K562 (cell line): ENCODE data around the gene SBK3. TPM values are rescaled to one million over a fixed set of nuclear protein-coding genes. Genes with fewer than 3 reads are reported as not detected.

Experiments
- ATAC-seq: fragments of 200-7000 bp; cut with Tn5 transposase; 3 replicates; pipeline ENCODE4 v1.9.1; 2020; ENCODE audit warnings: moderate library complexity
- BruUV-seq: library from RNA; stranded (reverse); fragments of 400-500 nt; replicated peaks from 2 replicates; lab custom pipeline; 2021; lab: Mats Ljungman, UMichigan
- CTCF ChIA-PET: fragments of 300-600 bp; formaldehyde crosslinking; extraction: SDS; loops from one replicate; lab custom pipeline; 2021; ENCODE audit warnings: low intra/inter-chr PET ratio; lab: Yijun Ruan, JAX
- POLR2A ChIA-PET: fragments of 300-600, 350-650 bp; sonication (Branson Sonifier 250); formaldehyde crosslinking; extraction: SDS; loops from one replicate; lab custom pipeline; 2021; ENCODE audit warnings: antibody characterized with exemption, inconsistent platforms; lab: Yijun Ruan, JAX
- DNase-seq, 4 experiments: peaks; one replicate each; pipeline versions ENCODE4 v3.0.0 to v3.0.0-alpha.2; 2011 to 2018; ENCODE audit warnings: low spot score in 3 of 4, mixed read lengths in 3 of 4; ENCODE audit errors: extremely low read depth in 1 of 4
- FAIRE-seq: peaks from 2 replicates; lab custom pipeline; 2011; peaks lifted over from hg19 to GRCh38; lab: Jason Lieb, UNC
- H2AFZ ChIP-seq: 2 replicates; pipeline ENCODE4 v1.6.0; 2011; ENCODE audit warnings: low read depth, low read length, control low read depth, inconsistent platforms
- H3K27ac ChIP-seq: fragments of 200-600 bp; 3 replicates; pipeline ENCODE4 v1.8.0; 2011; ENCODE audit warnings: low read depth, mild to moderate bottlenecking, control low read depth, inconsistent platforms, low read length, moderate library complexity, mixed read lengths; ENCODE audit errors: extremely low read depth
- H3K27me3 ChIP-seq, 2 experiments: fragments of 300-600 bp in 1 of 2; 2 replicates in 1 of 2; 3 replicates in 1 of 2; pipeline versions ENCODE4 v1.6.0 to v1.8.0; 2011; ENCODE audit warnings: inconsistent platforms in 2 of 2, low read length in 2 of 2, mild to moderate bottlenecking in 1 of 2, mixed read lengths in 1 of 2, moderate library complexity in 1 of 2; ENCODE audit not compliant: control insufficient read depth in 2 of 2, insufficient read depth in 2 of 2
- H3K36me3 ChIP-seq: fragments of 300-600 bp; 3 replicates; pipeline ENCODE4 v1.8.0; 2011; ENCODE audit warnings: mild to moderate bottlenecking, low read length, inconsistent platforms; ENCODE audit not compliant: control insufficient read depth, insufficient read depth
- H3K4me1 ChIP-seq, 2 experiments: fragments of 200-600 bp in 1 of 2; replicated peaks in 1 of 2; 2 replicates in 1 of 2; 3 replicates in 1 of 2; pipeline versions ENCODE4 v1.5.1 to v1.8.0; 2011; ENCODE audit warnings: inconsistent platforms in 2 of 2, low read length in 2 of 2, mild to moderate bottlenecking in 1 of 2, mixed read lengths in 1 of 2, moderate library complexity in 1 of 2; ENCODE audit not compliant: control insufficient read depth in 2 of 2, insufficient read depth in 2 of 2
- H3K4me2 ChIP-seq: 2 replicates; pipeline ENCODE4 v1.6.1; 2011; ENCODE audit warnings: low read length, control low read depth, inconsistent platforms, mixed read lengths; ENCODE audit not compliant: insufficient read depth
- H3K4me3 ChIP-seq: fragments of 200-600 bp; sonication (generic), shearing (Covaris generic); 2 replicates; pipeline ENCODE4 v1.5.1; 2016; ENCODE audit warnings: control low read depth, inconsistent platforms
- H3K79me2 ChIP-seq: fragments of 200-600 bp; 3 replicates; pipeline ENCODE4 v1.8.0; 2011; ENCODE audit warnings: low read length, inconsistent platforms; ENCODE audit not compliant: control insufficient read depth, insufficient read depth
- H3K9ac ChIP-seq, 2 experiments: 2 replicates each; pipeline versions ENCODE4 v1.6.0 to v1.6.1; 2011; ENCODE audit warnings: low read depth in 2 of 2, low read length in 2 of 2, control low read depth in 1 of 2, inconsistent platforms in 1 of 2, mild to moderate bottlenecking in 1 of 2, mixed read lengths in 1 of 2; ENCODE audit not compliant: insufficient read depth in 1 of 2
- H3K9me1 ChIP-seq: one replicate; pipeline ENCODE4 v1.6.0; 2011; ENCODE audit warnings: inconsistent platforms, mild to moderate bottlenecking, low read length, moderate library complexity; ENCODE audit not compliant: control insufficient read depth, insufficient read depth
- H3K9me3 ChIP-seq: replicated peaks from 2 replicates; pipeline ENCODE4 v1.5.1; 2011; ENCODE audit warnings: low read depth, low read length, inconsistent platforms; ENCODE audit not compliant: control insufficient read depth, insufficient read depth
- H4K20me1 ChIP-seq: replicated peaks from 2 replicates; pipeline ENCODE4 v1.6.1; 2011; ENCODE audit warnings: low read length, inconsistent platforms, mixed read lengths; ENCODE audit not compliant: control insufficient read depth, insufficient read depth
- ARID2 ChIP-seq: fragments of 450-650 bp; IDR thresholded peaks from 2 replicates; pipeline ENCODE4 v1.6.1; 2017; ENCODE audit warnings: antibody characterized with exemption, mild to moderate bottlenecking
- BDP1 ChIP-seq: IDR thresholded peaks from 3 replicates; pipeline ENCODE4 v1.6.1; 2011; ENCODE audit not compliant: insufficient read length, insufficient read depth
- BHLHE40 ChIP-seq: IDR thresholded peaks from 2 replicates; pipeline ENCODE4 v1.6.1; 2011; ENCODE audit warnings: low read length, improper control_type of control experiment
- CBFA2T3 ChIP-seq: fragments of 450-650 bp; IDR thresholded peaks from 2 replicates; pipeline ENCODE4 v1.6.1; 2017
- GABPB1 ChIP-seq: sonication (generic); formaldehyde crosslinking; IDR thresholded peaks from 2 replicates; pipeline ENCODE4 v1.8.0; 2022; ENCODE audit warnings: mild to moderate bottlenecking, missing genetic modification reagents
- HEY1 ChIP-seq: fragments of 250-450 bp; sonication (Bioruptor Pico); IDR thresholded peaks from 2 replicates; pipeline ENCODE4 v1.5.0; 2020; ENCODE audit warnings: mild to moderate bottlenecking, moderate library complexity, borderline replicate concordance
- JUND ChIP-seq, 2 experiments: IDR thresholded peaks; 2 replicates in 1 of 2; 3 replicates in 1 of 2; pipeline ENCODE4 v1.6.1; 2011; ENCODE audit warnings: borderline replicate concordance in 2 of 2, low read depth in 2 of 2, low read length in 2 of 2, improper control_type of control experiment in 1 of 2, missing biosample characterization in 1 of 2, missing genetic modification characterization in 1 of 2, missing genetic modification reagents in 1 of 2
- KDM1A ChIP-seq, 2 experiments: fragments of 450-650 bp; IDR thresholded peaks; 2 replicates each; pipeline ENCODE4 v1.6.1; 2016; ENCODE audit warnings: mild to moderate bottlenecking in 2 of 2
- MIER1 ChIP-seq: fragments of 450-650 bp; IDR thresholded peaks from 2 replicates; pipeline ENCODE4 v1.6.1; 2016; ENCODE audit warnings: antibody characterized with exemption, mild to moderate bottlenecking, low read depth
- NCOR1 ChIP-seq: fragments of 450-650 bp; IDR thresholded peaks from 2 replicates; pipeline ENCODE4 v1.6.1; 2016; ENCODE audit warnings: mild to moderate bottlenecking, moderate library complexity
- NR2C2 ChIP-seq, 2 experiments: fragments of 200-800 bp in 1 of 2; sonication (Bioruptor generic) in 1 of 2; sonication (generic) in 1 of 2; formaldehyde crosslinking in 1 of 2; IDR thresholded peaks; 2 replicates each; pipeline versions ENCODE4 v1.6.1 to v1.8.0; 2016 to 2022; ENCODE audit warnings: mild to moderate bottlenecking in 1 of 2, missing compliant biosample characterization in 1 of 2, missing genetic modification characterization in 1 of 2, missing genetic modification reagents in 1 of 2
- POLR2G ChIP-seq: fragments of 200-400 bp; formaldehyde crosslinking; IDR thresholded peaks from 2 replicates; pipeline ENCODE4 v1.6.1; 2017; ENCODE audit warnings: low read depth, mild to moderate bottlenecking, antibody characterized with exemption, low read length, moderate library complexity
- ZBTB7A ChIP-seq: IDR thresholded peaks from 2 replicates; pipeline ENCODE4 v1.6.1; 2011; ENCODE audit warnings: low read depth, mild to moderate bottlenecking, low read length, moderate library complexity, borderline replicate concordance; ENCODE audit not compliant: control insufficient read depth
- ZNF311 ChIP-seq: fragments of 250-450 bp; sonication (Bioruptor Pico); IDR thresholded peaks from 2 replicates; pipeline ENCODE4 v1.4.0; 2020; ENCODE audit warnings: mild to moderate bottlenecking, moderate library complexity
- WGBS: fragments of 100-300 bp; shearing (Covaris generic); methylation state at CpG from one replicate; pipeline ENCODE4 v1.1.6; 2016; ENCODE audit warnings: low coverage, mixed read lengths; ENCODE audit not compliant: insufficient coverage; ENCODE audit errors: missing lambda C conversion rate; 5-methylcytosine and 5-hydroxymethylcytosine counted together
- in situ Hi-C: fragments of 300-500 bp; cut with MboI; formaldehyde crosslinking; loops from 4 replicates; pipeline ENCODE4 v1.15.0; 2018; ENCODE audit warnings: inconsistent platforms, mixed read lengths
- intact Hi-C: fragments of 100-400 bp; cut with micrococcal nuclease; formaldehyde crosslinking; loops from 2 replicates; pipeline ENCODE4 v1.14.2; 2022
- polyA plus RNA-seq, 8 experiments: library from polyadenylated mRNA; depleted of rRNA in 4 of 8; stranded (reverse) in 5 of 8; unstranded in 3 of 8; fragments of >200 nt; fragmentation: Nextera tagmentation in 2 of 8; fragmentation: Illumina TruSeq in 1 of 8; extraction: Ambion mirVana in 2 of 8; extraction: Trizol in 1 of 8; gene quantifications; 2 replicates each; pipeline versions ENCODE4 v1.2.1 to v1.2.3, GENCODE V29; 2011 to 2014; ENCODE audit warnings: inconsistent platforms in 1 of 8, missing spikeins in 1 of 8
- total RNA-seq, 7 experiments: library from RNA; depleted of rRNA in 6 of 7; stranded (reverse); fragments of >200 nt in 6 of 7; fragmentation: Illumina TruSeq in 2 of 7; extraction: Trizol in 2 of 7; gene quantifications; 2 replicates each; pipeline versions ENCODE4 v1.2.1 to v1.2.3, GENCODE V29; 2011 to 2021; ENCODE audit warnings: low replicate concordance in 1 of 7
- TF ChIP-seq, protein P1 (sequence below), 2 experiments: fragments of 200-800 bp in 1 of 2; sonication (Bioruptor generic) in 1 of 2; sonication (generic) in 1 of 2; formaldehyde crosslinking in 1 of 2; IDR thresholded peaks in 1 of 2; conservative IDR thresholded peaks in 1 of 2; 2 replicates each; pipeline versions ENCODE4 v1.5.0 to v1.6.1; 2016 to 2020; ENCODE audit warnings: missing compliant biosample characterization in 1 of 2, missing genetic modification characterization in 1 of 2, missing genetic modification reagents in 1 of 2
- TF ChIP-seq, protein P2 (sequence below): fragments of 200-800 bp; sonication (Bioruptor generic); IDR thresholded peaks from 2 replicates; pipeline ENCODE4 v1.6.1; 2017; ENCODE audit warnings: missing genetic modification characterization, missing compliant biosample characterization

SBK3 gene
- total and polyA plus RNA-seq, 9 of the 15 experiments (the other 6 are each of a cell fraction or from before 2014, with no cell fraction given) = 0.11 to 0.43 (median 0.13) TPM; not detected in 6

DNA sequence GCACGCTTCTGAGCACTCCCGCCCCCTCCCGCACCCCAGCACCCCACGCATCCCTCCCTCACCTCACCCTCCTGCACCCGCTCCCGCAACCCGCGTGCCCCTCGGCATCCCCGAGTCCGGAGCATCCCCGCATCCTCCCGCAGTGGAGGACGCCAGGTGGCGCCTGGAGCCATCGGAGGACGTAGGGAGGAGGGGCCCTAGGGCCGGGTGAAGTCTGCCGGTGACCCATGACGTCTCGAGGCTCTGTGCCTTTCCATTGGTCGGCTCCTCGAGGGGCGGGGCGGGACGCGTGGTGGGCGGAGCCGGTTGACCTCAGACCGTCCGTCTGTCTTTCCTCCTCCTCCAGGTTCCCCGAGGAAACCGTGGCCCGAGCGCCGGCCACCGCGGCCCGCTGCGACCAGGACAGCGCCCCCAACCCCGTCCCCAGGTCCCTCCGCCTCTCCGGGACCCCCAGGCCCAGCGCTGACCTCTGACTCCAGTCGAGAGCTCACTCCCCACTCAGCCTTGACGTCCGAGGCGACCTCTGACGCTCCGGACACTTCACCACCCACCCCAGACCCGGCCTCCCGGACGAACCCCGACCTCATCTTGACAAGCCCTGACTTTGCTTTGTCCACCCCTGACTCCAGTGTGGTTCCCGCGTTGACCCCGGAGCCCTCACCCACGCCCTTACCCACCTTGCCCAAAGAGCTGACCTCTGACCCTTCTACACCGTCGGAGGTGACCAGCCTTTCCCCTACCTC lies 28.3 kb downstream of the SBK3 start (continued):
- TF ChIP-seq, protein P1, sequence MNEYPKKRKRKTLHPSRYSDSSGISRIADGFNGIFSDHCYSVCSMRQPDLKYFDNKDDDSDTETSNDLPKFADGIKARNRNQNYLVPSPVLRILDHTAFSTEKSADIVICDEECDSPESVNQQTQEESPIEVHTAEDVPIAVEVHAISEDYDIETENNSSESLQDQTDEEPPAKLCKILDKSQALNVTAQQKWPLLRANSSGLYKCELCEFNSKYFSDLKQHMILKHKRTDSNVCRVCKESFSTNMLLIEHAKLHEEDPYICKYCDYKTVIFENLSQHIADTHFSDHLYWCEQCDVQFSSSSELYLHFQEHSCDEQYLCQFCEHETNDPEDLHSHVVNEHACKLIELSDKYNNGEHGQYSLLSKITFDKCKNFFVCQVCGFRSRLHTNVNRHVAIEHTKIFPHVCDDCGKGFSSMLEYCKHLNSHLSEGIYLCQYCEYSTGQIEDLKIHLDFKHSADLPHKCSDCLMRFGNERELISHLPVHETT (CRISPR knock-in tag; conservative IDR thresholded peaks at IDR 0.05 in 1 of 2, IDR thresholded peaks at IDR 0.05 in 1 of 2) = 0 out of 4 replicates have a peak, but pooled peaks of 1 of the 2 experiments have one; percentile 22
- peak; percentile 84 for TF ChIP-seq GABPB1 (CRISPR knock-in tag)
- TF ChIP-seq NR2C2 (CRISPR knock-in tag; IDR thresholded peaks at IDR 0.05) = peak; percentile 45
- peak; percentile 93 for TF ChIP-seq NR2C2 (tag; IDR thresholded peaks at IDR 0.05)
- peak; percentile 86 for TF ChIP-seq BHLHE40

DNA sequence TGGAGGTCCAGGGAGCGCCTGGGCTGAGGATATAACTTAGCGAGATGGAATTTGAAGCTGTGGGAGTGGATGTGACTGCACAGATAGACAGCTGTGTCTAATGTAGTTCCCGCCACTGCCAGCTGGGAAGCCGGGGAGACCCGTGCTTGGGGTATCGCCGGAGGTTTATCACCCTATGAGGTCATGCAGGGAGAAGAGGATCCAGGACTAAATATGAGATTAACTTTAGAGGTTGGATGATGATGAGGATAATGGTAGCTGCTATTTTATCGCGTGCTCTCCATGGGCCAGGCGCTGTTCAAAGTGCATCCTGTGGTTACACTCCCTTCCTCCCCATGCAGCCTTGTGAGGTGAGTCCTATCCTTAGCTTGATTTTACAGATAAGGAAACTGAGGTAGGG lies 37.2 kb downstream of the SBK3 start:
- no peaks in the 10 kb centered on the region; the same call in 1 of the 2 replicates for H4K20me1 ChIP-seq
- ChIA-PET CTCF (no interaction called here), POLR2A (interaction anchor here (0.7 to 1.2 kb wide), 2 partner anchors 108 kb away, joined by 3 to 4 read pairs; no protein-coding TSS in a partner anchor)
- H3K9me1 ChIP-seq = no peaks in the 10 kb centered on the region
- in situ Hi-C loops = no loop called here
- H3K9ac ChIP-seq = peak overlapping the region in 1 of 2 experiments; percentile 50; a peak in 1 of 4 replicates
- no peak overlapping the region for H3K4me3 ChIP-seq
- peaks cover 12 to 22% of the 10 kb centered on the region in 2 experiments for H3K4me1 ChIP-seq
- WGBS = 0% methylated on average over 10 of the region's 10 CpGs
- H3K27me3 ChIP-seq = peaks cover 6 to 18% of the 10 kb centered on the region in 2 experiments; a peak in 3 of 5 replicates
- no peaks in the 10 kb centered on the region; the same call in 1 of the 2 replicates for H3K9me3 ChIP-seq
- H3K4me2 ChIP-seq = no peak overlapping the region
- H2AFZ ChIP-seq = no peak overlapping the region
- intact Hi-C loops = loop anchor here (10.0 kb wide), 1 partner anchor 353 kb away; the partner anchor contains the start of gene TNNI3
- no peak overlapping the region for H3K27ac ChIP-seq
- no peaks in the 10 kb centered on the region for H3K79me2 ChIP-seq
- no peak for ATAC-seq
- no peak for FAIRE-seq
- peak in 1 of 4 experiments; percentile 34 for DNase-seq
- BruUV-seq = no TSS peak
- no peaks in the 10 kb centered on the region for H3K36me3 ChIP-seq
- TF ChIP-seq BHLHE40 (peak; percentile 32), NCOR1 (peak; percentile 42; the same call in 1 of the 2 replicates), CBFA2T3 (peak; percentile 83), BDP1 (no peak), MIER1 (no peak), HEY1 (CRISPR knock-in tag) (no peak), POLR2G (no peak), ARID2 (no peak), ZBTB7A (no peak), KDM1A (IDR thresholded peaks at IDR 0.05) (peak in 1 of 2 experiments; percentile 33; a peak in 1 of 4 replicates), ZNF311 (CRISPR knock-in tag) (no peak), JUND (IDR thresholded peaks at IDR 0.05; ENCODE audit: borderline replicate concordance, low read depth, low read length) (peak; percentile 59), JUND (tag; IDR thresholded peaks at IDR 0.05; ENCODE audit: borderline replicate concordance, low read depth, low read length) (no peak)
- TF ChIP-seq, protein P2, sequence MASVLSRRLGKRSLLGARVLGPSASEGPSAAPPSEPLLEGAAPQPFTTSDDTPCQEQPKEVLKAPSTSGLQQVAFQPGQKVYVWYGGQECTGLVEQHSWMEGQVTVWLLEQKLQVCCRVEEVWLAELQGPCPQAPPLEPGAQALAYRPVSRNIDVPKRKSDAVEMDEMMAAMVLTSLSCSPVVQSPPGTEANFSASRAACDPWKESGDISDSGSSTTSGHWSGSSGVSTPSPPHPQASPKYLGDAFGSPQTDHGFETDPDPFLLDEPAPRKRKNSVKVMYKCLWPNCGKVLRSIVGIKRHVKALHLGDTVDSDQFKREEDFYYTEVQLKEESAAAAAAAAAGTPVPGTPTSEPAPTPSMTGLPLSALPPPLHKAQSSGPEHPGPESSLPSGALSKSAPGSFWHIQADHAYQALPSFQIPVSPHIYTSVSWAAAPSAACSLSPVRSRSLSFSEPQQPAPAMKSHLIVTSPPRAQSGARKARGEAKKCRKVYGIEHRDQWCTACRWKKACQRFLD (CRISPR knock-in tag) = no peak
